Stimulated activated memory B cell treated with anti-CD40 and anti-IgM and Interleukin-4, amounts not matched to agents 10 μg/mL and 1 μg/mL and 100 μg/mL, for 72 hours (primary cell): ENCODE measurements around the gene TSPAN15.

ENCODE experiments used
- ATAC-seq: fragments of 150-1000 bp; cut with Tn5 transposase; 2 replicates; pipeline ENCODE4 v1.10.0; 2021
- H3K27ac Mint-ChIP-seq: one replicate; pipeline ENCODE4 v1.8.0; 2022; ENCODE audit warnings: mild to moderate bottlenecking, mixed read lengths
- H3K27me3 Mint-ChIP-seq: one replicate; pipeline ENCODE4 v1.8.0; 2022; ENCODE audit warnings: mixed read lengths
- H3K36me3 Mint-ChIP-seq: one replicate; pipeline ENCODE4 v1.8.0; 2022; ENCODE audit warnings: mixed read lengths
- H3K4me1 Mint-ChIP-seq: one replicate; pipeline ENCODE4 v1.8.0; 2022; ENCODE audit warnings: mixed read lengths
- H3K4me3 Mint-ChIP-seq: one replicate; pipeline ENCODE4 v1.8.0; 2022; ENCODE audit warnings: mild to moderate bottlenecking, moderate library complexity, mixed read lengths
- H3K9me3 Mint-ChIP-seq: one replicate; pipeline ENCODE4 v1.8.0; 2022; ENCODE audit warnings: mixed read lengths

The TSPAN15 gene

DNA sequence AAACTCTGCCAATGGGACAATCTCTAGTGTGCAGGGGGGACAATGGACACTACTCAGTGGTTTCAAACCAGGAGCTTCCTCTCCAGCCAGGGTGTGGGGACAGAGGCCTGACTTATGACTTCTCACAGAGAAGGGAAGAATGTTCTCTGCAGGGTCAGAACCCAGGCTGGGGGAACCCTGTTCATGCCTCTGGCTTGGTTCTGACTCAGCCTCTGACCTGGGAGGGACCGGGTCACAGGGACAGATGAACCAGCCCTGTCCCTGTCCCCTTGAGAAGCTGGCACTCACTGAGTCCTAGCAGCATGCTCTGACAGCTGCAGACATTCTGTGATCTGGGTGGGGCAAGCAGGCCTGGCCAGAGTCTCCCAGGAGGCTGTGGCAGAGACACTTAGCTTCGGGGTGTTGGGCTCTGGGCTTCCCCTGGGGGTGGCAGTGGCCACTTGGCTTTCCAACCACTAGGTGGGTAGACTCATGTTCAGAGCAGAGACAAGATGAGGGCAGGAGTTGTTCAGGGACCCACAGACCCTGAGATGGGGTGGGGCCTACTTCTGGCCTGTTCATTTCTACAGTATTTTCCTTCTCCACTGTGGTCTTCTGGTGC, 13.6 kb downstream of the TSPAN15 start:
- Mint-ChIP-seq H3K36me3 (no peaks in the 10 kb centered on the region), H3K27me3 (peaks cover 1% of the 10 kb centered on the region), H3K27ac (peak overlapping the region; percentile 15), H3K4me1 (peaks cover 12% of the 10 kb centered on the region), H3K4me3 (no peak overlapping the region), H3K9me3 (no peaks in the 10 kb centered on the region)
- peak; percentile 71 for ATAC-seq

DNA sequence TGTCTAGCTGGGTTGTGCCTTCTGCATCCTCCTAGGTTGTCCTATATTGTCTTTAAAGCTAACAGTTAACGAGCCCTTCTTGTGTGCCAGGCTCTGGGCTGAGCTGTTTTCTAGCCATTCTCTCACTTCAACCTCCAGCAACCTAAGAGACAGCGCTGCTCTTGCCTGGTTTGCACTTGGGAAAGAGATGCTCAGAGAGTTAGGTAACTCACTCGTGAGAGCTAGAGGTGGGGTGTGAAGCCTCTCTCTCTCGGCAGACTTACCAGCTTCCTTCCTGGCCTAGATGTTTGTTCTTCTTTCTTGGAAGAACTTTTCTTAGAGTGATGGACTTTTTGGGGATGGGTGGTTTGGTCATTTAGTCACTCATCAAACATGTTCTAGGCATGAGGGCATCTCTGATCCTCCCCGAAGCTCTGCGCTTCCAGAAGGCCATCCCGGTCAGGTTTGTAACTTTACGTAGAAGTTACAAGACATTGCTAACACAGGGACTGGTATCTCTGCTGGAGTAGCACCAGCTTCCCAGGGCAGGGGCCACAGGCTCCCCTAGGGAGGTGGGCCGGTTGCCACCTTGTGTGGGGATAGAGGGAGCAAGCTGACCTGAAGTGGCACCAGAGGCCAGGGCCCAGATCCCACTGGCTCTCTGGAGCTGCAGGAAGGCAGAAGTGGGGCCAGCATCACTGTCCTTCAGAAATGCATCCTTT, 14.3 kb downstream of the TSPAN15 start:
- peak overlapping the region; percentile 15 for H3K27ac Mint-ChIP-seq
- H3K36me3 Mint-ChIP-seq, result no peaks in the 10 kb centered on the region
- H3K27me3 Mint-ChIP-seq, result no peaks in the 10 kb centered on the region
- ATAC-seq, result no peak
- no peaks in the 10 kb centered on the region for H3K9me3 Mint-ChIP-seq
- H3K4me3 Mint-ChIP-seq, result no peak overlapping the region
- peaks cover 12% of the 10 kb centered on the region for H3K4me1 Mint-ChIP-seq

DNA sequence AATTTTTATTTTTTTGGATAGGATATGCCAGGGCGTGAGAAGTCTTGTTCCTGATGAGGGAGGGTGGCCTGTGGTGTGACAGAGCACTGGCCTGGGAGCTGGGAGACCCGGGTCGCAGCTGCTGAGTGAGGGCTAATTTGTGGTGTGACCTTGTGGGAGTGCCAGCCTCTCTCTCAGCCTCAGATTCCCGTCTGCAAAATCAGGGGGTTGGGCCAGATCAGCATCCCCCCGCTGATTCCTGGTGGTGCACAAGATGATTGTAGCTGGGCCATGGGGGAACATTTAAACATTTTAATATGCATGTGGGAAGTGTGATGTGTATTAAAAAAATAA, 14.9 kb downstream of the TSPAN15 start:
- Mint-ChIP-seq H3K36me3 (no peaks in the 10 kb centered on the region), H3K9me3 (no peaks in the 10 kb centered on the region), H3K27me3 (no peaks in the 10 kb centered on the region), H3K27ac (no peak overlapping the region), H3K4me3 (no peak overlapping the region), H3K4me1 (peaks cover 12% of the 10 kb centered on the region)
- ATAC-seq, result no peak

DNA sequence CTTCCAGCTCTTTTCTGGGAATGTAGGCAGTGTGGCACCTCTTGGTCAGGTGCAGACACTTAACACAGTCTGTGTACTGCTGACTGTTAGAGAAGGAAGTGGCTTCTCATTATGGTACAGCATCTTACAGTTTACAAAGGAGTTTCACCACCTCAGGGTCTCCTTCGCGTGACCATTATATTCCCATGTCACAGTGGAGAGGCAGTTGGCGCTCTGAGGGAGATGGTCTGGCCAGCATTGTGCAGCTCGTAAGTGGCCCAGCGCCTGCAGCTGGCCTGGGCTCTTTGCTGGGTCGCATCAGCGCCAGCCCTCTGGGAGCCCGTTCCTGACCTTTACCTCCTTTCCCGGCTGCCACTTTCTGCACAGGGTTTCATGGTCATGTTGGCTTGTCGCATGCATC, 15.4 kb downstream of the TSPAN15 start:
- peaks cover 1% of the 10 kb centered on the region for H3K27me3 Mint-ChIP-seq
- H3K9me3 Mint-ChIP-seq, result no peaks in the 10 kb centered on the region
- no peak overlapping the region for H3K4me3 Mint-ChIP-seq
- H3K4me1 Mint-ChIP-seq, result peaks cover 12% of the 10 kb centered on the region
- H3K27ac Mint-ChIP-seq, result no peak overlapping the region
- no peaks in the 10 kb centered on the region for H3K36me3 Mint-ChIP-seq
- ATAC-seq, result no peak

DNA sequence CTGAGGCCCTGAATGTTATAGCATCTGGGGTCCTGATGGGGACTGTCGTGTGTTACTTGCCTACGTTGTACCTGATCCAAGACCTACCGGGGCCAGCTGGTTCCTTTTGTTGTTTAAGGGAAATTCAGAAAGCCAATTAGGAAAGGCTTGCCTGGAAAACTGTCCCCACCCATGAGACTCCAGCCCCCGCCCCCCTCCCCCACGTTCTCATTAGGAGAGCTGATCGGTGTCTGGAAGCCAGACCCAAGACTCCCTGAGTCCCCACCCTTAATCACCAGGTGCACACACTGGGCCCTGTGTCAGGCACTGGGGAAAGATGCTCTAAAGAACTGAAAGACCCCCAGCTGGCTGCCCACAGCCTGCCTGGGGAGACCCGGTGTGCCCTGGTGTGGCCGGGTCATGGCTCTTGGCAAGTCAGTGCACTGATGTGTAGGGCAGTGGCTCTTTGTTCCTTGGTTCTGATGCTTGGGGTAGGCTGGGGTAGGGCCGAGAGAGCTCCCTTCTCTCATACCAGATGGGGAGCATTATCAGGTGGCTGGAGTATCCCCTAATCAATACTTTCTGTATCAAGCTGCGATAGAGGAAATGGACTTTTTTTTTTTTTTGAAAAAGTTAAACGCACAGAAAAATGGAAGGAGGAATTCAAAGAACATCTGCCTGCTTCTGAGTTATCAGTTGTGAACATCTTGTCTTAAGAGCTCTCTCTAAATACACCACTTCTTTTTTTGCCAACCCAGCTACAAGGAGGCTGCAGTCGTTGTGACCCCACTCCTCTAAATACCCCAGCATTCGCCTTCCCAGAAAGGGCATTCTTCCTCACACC, 16.9 kb downstream of the TSPAN15 start:
- Mint-ChIP-seq H3K9me3 (no peaks in the 10 kb centered on the region), H3K27ac (no peak overlapping the region), H3K4me1 (peaks cover 12% of the 10 kb centered on the region), H3K36me3 (no peaks in the 10 kb centered on the region), H3K27me3 (peaks cover 16% of the 10 kb centered on the region), H3K4me3 (no peak overlapping the region)
- no peak for ATAC-seq

DNA sequence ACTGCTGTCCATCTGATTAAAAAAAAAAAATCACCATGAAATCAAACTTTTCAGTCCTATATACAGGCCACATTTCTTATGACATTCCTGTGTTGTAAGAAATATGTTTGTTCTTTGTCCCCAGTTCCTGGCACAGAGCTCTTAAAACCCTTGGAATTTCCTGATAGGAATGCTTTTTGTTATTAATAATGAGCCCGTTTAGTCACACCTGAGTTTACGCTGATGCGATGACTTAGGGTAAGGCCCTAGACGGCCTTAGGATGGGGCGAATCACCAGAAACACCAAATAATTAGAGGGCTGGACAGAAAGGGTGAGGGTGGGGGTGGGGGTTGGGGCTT, 17.5 kb downstream of the TSPAN15 start:
- Mint-ChIP-seq H3K9me3 (no peaks in the 10 kb centered on the region), H3K36me3 (no peaks in the 10 kb centered on the region), H3K4me1 (peaks cover 12% of the 10 kb centered on the region), H3K27me3 (peaks cover 21% of the 10 kb centered on the region), H3K4me3 (no peak overlapping the region), H3K27ac (no peak overlapping the region)
- ATAC-seq, result no peak

DNA sequence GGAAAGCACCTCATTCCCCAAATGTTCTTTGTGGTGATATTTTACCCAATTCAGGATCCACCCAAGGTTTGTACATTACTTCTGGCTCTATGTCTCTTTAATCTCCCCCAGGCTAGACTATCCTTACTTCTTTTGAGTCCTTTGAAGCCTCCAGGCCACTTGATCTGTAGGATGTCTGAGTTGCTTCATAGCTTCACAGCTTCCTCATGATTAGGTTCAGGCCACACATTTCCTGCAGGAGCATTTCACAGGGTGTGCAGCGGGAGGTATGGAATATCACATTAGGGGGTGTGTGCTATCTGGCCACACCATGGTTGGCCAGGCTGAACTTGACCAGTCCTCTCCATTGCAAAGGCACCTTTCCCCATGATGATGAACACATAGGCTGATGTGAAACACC, 18.7 kb downstream of the TSPAN15 start:
- H3K4me1 Mint-ChIP-seq, result peaks cover 8% of the 10 kb centered on the region
- ATAC-seq, result no peak
- no peaks in the 10 kb centered on the region for H3K9me3 Mint-ChIP-seq
- peaks cover 34% of the 10 kb centered on the region for H3K27me3 Mint-ChIP-seq
- no peaks in the 10 kb centered on the region for H3K36me3 Mint-ChIP-seq
- H3K4me3 Mint-ChIP-seq, result no peak overlapping the region
- H3K27ac Mint-ChIP-seq, result no peak overlapping the region

DNA sequence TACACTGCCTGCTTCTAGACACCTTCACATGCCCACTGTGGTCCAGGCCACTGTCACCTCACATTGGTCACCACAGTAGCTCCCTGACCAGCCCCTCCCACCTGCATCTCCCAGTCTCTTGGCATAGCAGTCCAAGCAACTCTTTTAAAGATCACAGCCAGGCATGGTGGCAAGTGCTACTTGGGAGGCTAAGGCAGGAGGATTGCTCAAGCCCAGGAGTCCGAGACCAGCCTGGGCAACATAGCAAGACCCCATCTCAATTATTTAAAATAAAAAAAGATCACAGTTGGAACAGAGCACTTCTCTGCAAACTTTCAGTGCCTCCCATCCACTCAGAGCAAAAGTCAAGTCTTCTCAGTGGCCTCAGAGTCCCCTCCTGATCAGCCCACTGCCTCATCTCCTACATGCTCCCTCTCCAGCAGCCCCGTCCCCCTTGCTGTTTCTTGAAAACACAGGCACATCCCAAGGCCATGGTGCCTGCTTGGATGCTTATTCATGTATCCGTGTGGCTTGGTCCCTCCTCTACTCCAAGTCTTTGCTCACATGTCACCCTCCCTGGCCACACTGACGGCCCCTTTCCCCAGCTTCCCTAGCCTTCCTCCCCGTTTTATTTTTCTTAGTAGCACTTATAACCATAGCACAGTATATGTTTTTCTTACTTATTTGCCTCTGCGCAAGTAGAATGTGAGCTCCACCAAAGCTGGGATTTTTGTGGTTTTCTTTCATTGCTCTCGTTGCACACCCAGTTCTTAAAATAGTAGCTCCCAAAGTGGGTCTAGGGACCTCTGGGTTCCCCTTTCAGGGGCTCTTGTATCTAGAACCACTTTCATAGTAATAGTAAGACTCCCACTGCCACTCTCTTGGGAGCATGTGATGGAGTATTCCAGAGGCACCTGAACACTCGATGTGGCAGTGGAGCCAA, 19.5 kb downstream of the TSPAN15 start:
- no peaks in the 10 kb centered on the region for H3K36me3 Mint-ChIP-seq
- no peak for ATAC-seq
- H3K4me1 Mint-ChIP-seq, result peaks cover under 1% of the 10 kb centered on the region
- peaks cover 36% of the 10 kb centered on the region for H3K27me3 Mint-ChIP-seq
- no peaks in the 10 kb centered on the region for H3K9me3 Mint-ChIP-seq
- no peak overlapping the region for H3K4me3 Mint-ChIP-seq
- no peak overlapping the region for H3K27ac Mint-ChIP-seq

DNA sequence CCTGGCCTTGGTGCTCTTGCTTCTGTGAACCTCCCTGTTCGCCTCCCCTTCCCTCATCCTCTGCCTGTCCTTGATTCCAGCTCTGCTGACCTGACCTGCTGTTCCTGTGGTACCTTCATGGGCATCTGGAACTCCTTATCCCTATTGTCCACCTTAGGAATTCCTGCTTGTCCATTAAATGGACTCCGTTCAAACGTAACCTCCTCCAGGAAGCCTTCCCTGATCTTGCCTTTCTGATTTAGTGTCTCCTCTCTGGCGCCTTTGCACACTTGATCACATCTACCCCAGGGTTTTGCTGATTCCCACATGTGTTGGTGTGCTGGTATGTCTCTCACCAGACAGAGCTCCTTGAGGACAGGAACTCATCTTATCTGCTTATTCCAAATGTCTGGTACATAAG, 20.9 kb downstream of the TSPAN15 start:
- Mint-ChIP-seq H3K4me3 (no peak overlapping the region), H3K9me3 (no peaks in the 10 kb centered on the region), H3K27me3 (peaks cover 36% of the 10 kb centered on the region), H3K27ac (no peak overlapping the region), H3K4me1 (no peaks in the 10 kb centered on the region), H3K36me3 (no peaks in the 10 kb centered on the region)
- no peak for ATAC-seq

DNA sequence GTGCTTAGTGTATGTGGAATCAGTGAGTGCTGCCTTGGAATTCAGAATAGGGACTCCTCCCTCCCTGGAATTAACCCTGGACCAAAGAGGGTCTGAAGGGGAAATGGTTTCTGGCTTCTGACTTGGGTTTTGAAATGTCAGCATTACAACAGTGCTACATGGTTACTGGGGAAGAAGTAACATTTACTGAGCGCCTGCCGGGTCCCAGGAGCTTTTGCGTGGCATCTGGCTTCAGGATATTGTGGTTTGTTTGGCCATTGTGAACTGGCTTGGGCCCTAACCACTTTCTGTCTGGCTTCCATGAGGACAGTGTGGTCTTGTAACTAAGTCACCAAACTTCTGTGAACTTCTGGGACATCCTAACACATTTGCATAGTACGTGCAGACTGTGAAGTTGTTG, 21.3 kb downstream of the TSPAN15 start:
- no peaks in the 10 kb centered on the region for H3K9me3 Mint-ChIP-seq
- ATAC-seq, result no peak
- H3K4me3 Mint-ChIP-seq, result no peak overlapping the region
- H3K36me3 Mint-ChIP-seq, result no peaks in the 10 kb centered on the region
- no peak overlapping the region for H3K27ac Mint-ChIP-seq
- H3K4me1 Mint-ChIP-seq, result no peaks in the 10 kb centered on the region
- peaks cover 36% of the 10 kb centered on the region for H3K27me3 Mint-ChIP-seq

DNA sequence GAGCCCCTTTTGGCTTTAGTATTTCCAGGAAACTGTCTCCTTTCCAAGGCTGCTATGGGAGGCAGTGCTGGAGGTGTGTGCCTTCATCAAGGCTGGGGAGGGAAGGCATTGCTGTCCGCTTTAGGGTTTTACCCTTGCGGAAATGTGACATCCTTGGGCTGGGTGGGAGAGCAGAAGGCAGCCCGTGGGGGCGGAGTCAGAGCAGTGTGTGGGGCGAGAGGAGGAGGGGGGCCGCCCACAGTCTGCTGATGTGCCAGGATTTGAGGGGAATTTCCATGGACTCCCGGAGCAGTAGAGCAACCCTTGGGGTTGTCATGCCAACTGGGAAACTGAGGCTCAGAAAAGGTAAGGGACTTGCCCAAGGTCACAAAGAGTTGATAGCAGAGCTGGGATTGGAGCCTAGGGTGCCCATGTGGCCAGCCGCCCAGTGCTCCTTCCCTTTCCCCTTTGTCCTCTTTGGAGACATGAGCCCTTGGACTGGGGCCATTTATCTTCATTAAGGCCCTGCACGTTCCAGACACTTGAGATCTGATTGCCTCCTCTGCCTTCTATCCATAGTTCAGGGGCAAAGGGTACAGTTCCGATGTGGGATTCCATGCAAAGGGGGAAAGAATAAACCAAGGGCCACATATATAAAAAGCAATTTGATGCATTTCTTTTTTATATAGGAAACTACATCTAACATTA, 22.2 kb downstream of the TSPAN15 start:
- no peak overlapping the region for H3K27ac Mint-ChIP-seq
- no peaks in the 10 kb centered on the region for H3K9me3 Mint-ChIP-seq
- H3K4me3 Mint-ChIP-seq, result no peak overlapping the region

DNA sequence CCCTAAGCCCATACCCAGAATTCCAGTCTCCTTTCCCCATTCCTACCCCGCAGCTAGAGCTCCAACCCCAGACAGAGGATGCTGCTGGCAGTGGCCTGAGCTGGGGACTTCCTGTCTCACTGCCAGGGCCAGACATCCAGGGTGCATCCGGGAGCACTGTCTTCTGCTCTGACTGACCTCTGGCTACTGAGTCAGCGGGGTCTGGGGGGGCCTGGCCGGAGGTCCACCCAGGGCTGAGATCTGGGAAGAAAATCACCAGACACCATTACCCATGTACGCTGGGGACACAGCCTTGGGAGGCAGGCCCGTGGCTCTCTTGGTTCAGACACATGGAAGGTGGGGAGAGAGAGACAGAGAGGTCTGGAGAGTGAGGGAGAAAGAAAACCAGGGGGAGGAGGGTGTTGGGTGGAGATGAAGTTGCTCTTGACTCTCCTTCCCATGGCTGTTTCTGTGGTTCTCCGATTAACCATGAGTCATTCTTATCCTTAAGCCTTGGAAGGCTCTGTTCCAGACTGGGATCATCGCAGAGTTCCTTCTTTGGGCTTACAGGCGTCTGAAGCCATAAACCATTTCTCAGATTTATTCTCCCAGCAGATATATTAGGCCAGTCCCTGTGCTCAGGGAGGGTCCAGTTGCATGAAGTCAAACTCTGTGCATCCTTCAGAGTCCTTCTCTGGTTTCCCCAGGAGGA, 23.6 kb downstream of the TSPAN15 start:
- no peaks in the 10 kb centered on the region for H3K4me1 Mint-ChIP-seq

More for the DNA sequence above, 22.2 kb downstream of the TSPAN15 start:
- Mint-ChIP-seq H3K4me1 (no peaks in the 10 kb centered on the region), H3K27me3 (peaks cover 36% of the 10 kb centered on the region), H3K36me3 (no peaks in the 10 kb centered on the region)
- no peak for ATAC-seq

DNA sequence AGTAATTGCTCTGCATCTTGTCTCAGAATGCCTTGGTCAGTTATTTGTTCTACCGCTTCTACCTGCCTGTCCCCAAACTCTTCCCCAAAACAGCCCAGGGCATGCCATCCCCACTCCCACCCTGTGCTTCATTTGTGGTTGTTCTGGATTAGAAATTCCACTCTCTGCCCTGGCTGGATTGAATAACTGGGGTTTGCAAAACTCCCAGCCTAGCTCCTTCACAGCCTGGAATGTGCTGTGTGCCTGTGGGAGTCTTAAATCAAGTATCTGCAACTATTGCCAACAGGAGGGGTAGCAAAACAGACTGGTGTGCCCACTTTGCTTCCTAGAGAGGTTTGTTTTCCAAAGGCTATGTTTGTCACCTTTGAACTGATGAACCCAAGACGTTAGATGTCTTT, 24.2 kb downstream of the TSPAN15 start:
- H3K27me3 Mint-ChIP-seq, result peaks cover 36% of the 10 kb centered on the region

More for the DNA sequence above, 23.6 kb downstream of the TSPAN15 start:
- Mint-ChIP-seq H3K9me3 (no peaks in the 10 kb centered on the region), H3K36me3 (no peaks in the 10 kb centered on the region), H3K27ac (no peak overlapping the region), H3K27me3 (peaks cover 36% of the 10 kb centered on the region), H3K4me3 (no peak overlapping the region)
- ATAC-seq, result no peak

DNA sequence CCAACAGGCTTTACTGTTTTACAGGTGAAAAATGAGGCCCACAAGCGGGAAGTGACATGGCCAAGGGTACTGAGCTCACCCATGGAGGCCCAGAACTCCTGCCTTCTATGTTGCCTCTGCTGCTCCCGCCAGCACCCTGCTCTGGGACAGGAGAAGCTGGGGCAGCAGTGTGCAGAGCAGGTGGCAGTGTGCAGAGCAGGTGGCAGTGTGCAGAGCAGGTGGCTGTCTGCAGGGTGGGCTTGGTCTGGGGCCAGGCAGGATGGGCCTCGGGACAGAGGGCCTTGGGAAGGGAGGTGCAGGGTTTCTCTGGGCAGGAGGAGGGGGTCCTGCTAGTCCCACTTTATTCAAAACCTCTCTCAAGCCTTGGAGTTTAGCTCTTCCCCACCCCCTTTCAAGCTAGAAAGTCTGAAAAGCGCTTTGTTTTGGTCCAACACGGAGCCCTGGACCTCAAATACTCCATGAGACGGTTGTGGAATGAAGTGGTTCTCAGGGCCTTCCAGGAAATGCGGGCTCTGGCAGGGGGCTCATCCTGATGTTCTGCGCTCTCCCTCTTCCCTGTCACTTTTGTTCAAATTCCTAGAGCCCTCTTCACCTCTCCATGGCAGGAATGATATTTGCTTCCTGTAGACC, 26.8 kb downstream of the TSPAN15 start:
- Mint-ChIP-seq H3K4me3 (no peak overlapping the region), H3K27ac (no peak overlapping the region), H3K36me3 (no peaks in the 10 kb centered on the region), H3K27me3 (peaks cover 31% of the 10 kb centered on the region), H3K9me3 (no peaks in the 10 kb centered on the region), H3K4me1 (peaks cover 14% of the 10 kb centered on the region)
- no peak for ATAC-seq

More for the DNA sequence above, 24.2 kb downstream of the TSPAN15 start:
- Mint-ChIP-seq H3K9me3 (no peaks in the 10 kb centered on the region), H3K36me3 (no peaks in the 10 kb centered on the region), H3K4me3 (no peak overlapping the region), H3K27ac (no peak overlapping the region), H3K4me1 (no peaks in the 10 kb centered on the region)
- ATAC-seq, result no peak
